Astrocyte (in vitro differentiated cells and primary cell): Measurements from ENCODE around the gene CD79A. TPM values are rescaled to one million over a fixed set of nuclear protein-coding genes. Genes with fewer than 3 reads are reported as not detected.

ENCODE experiments used
- DNase-seq: peaks from one replicate; pipeline ENCODE4 v3.0.0-alpha.2; 2010; ENCODE audit warnings: low read depth
- FAIRE-seq: peaks from 2 replicates; lab custom pipeline; 2011; peaks lifted over from hg19 to GRCh38; lab: Jason Lieb, UNC
- H2AFZ ChIP-seq: 2 replicates; pipeline ENCODE4 v1.6.0; 2012; ENCODE audit warnings: low read depth, low read length, inconsistent platforms
- H3K27ac ChIP-seq: 2 replicates; pipeline ENCODE4 v1.5.1; 2011; ENCODE audit warnings: low read depth, low read length, inconsistent platforms
- H3K27me3 ChIP-seq: 2 replicates; pipeline ENCODE4 v1.6.0; 2011; ENCODE audit warnings: low read length, inconsistent platforms; ENCODE audit not compliant: insufficient read depth
- H3K36me3 ChIP-seq: 2 replicates; pipeline ENCODE4 v1.5.1; 2011; ENCODE audit warnings: low read length, inconsistent platforms; ENCODE audit not compliant: insufficient read depth
- H3K4me1 ChIP-seq: 2 replicates; pipeline ENCODE4 v1.5.1; 2011; ENCODE audit warnings: low read length, inconsistent platforms; ENCODE audit not compliant: insufficient read depth
- H3K4me2 ChIP-seq: 2 replicates; pipeline ENCODE4 v1.6.0; 2012; ENCODE audit warnings: low read length, inconsistent platforms
- H3K4me3 ChIP-seq: 2 replicates; pipeline ENCODE4 v1.5.1; 2011; ENCODE audit warnings: low read depth, mild to moderate bottlenecking, low read length, inconsistent platforms; ENCODE audit not compliant: insufficient read depth
- H3K79me2 ChIP-seq: 2 replicates; pipeline ENCODE4 v1.6.0; 2012; ENCODE audit warnings: mild to moderate bottlenecking, low read length, inconsistent platforms; ENCODE audit not compliant: insufficient read depth
- H3K9ac ChIP-seq: 2 replicates; pipeline ENCODE4 v1.6.0; 2012; ENCODE audit warnings: mild to moderate bottlenecking, low read length, inconsistent platforms
- H3K9me3 ChIP-seq: 2 replicates; pipeline ENCODE4 v1.5.1; 2012; ENCODE audit warnings: low read depth, mild to moderate bottlenecking, low read length, inconsistent platforms; ENCODE audit not compliant: insufficient read depth
- H4K20me1 ChIP-seq: 2 replicates; pipeline ENCODE4 v1.6.0; 2012; ENCODE audit warnings: low read length, inconsistent platforms; ENCODE audit not compliant: insufficient read depth
- H3K27ac Mint-ChIP-seq: one replicate; pipeline ENCODE4 v1.8.0; 2021; ENCODE audit warnings: mild to moderate bottlenecking, mixed read lengths; ENCODE audit not compliant: unreplicated experiment
- H3K27me3 Mint-ChIP-seq: one replicate; pipeline ENCODE4 v1.8.0; 2021; ENCODE audit warnings: low read depth, mixed read lengths; ENCODE audit not compliant: unreplicated experiment
- H3K36me3 Mint-ChIP-seq: one replicate; pipeline ENCODE4 v1.8.0; 2021; ENCODE audit warnings: low read depth, mixed read lengths; ENCODE audit not compliant: unreplicated experiment
- H3K4me1 Mint-ChIP-seq: one replicate; pipeline ENCODE4 v1.8.0; 2021; ENCODE audit warnings: low read depth, mixed read lengths; ENCODE audit not compliant: unreplicated experiment
- H3K4me3 Mint-ChIP-seq: one replicate; pipeline ENCODE4 v1.8.0; 2021; ENCODE audit warnings: mild to moderate bottlenecking, moderate library complexity, mixed read lengths; ENCODE audit not compliant: unreplicated experiment
- H3K9me3 Mint-ChIP-seq: one replicate; pipeline ENCODE4 v1.8.0; 2021; ENCODE audit warnings: mild to moderate bottlenecking, mixed read lengths; ENCODE audit not compliant: unreplicated experiment
- CTCF ChIP-seq: IDR thresholded peaks from 2 replicates; pipeline ENCODE4 v1.5.1; 2011; ENCODE audit warnings: low read depth, mild to moderate bottlenecking, inconsistent platforms, low read length, moderate library complexity; ENCODE audit not compliant: insufficient read depth
- EZH2 ChIP-seq: IDR thresholded peaks from 2 replicates; pipeline ENCODE4 v1.6.1; 2012; ENCODE audit warnings: mild to moderate bottlenecking, low read length, inconsistent platforms; ENCODE audit not compliant: insufficient read depth
- total RNA-seq: library from RNA; stranded (reverse); gene quantifications from 2 replicates; pipeline ENCODE4 v1.2.1, GENCODE V29; 2021

CD79A gene
- total RNA-seq, 1 donor from 2014 or later, result 0.30 TPM

GRCh38 chr19:41924151-41925145 lies 47.4 kb downstream of the CD79A start:
- DNase-seq (no peak), FAIRE-seq (no peak)
- Histone ChIP-seq H3K79me2 (no peaks in the 10 kb centered on the region), H3K36me3 (no peaks in the 10 kb centered on the region), H3K4me2 (no peak overlapping the region), H3K9ac (no peak overlapping the region), H3K9me3 (peaks cover 16% of the 10 kb centered on the region), H2AFZ (no peak overlapping the region), H4K20me1 (peaks cover 24% of the 10 kb centered on the region), H3K27me3 (peaks cover 78% of the 10 kb centered on the region), H3K27ac (no peak overlapping the region), H3K4me3 (no peak overlapping the region), H3K4me1 (no peaks in the 10 kb centered on the region)
- H3K27ac Mint-ChIP-seq, result no peak overlapping the region
- no peaks in the 10 kb centered on the region for H3K36me3 Mint-ChIP-seq
- H3K4me3 Mint-ChIP-seq, result no peak overlapping the region
- H3K4me1 Mint-ChIP-seq, result no peaks in the 10 kb centered on the region
- TF ChIP-seq CTCF (no peak), EZH2 (peak; percentile 26)
- H3K9me3 Mint-ChIP-seq, result peaks cover 10% of the 10 kb centered on the region
- peaks cover 25% of the 10 kb centered on the region for H3K27me3 Mint-ChIP-seq

GRCh38 chr19:41925208-41926003 lies 48.3 kb downstream of the CD79A start:
- no peaks in the 10 kb centered on the region for H3K4me1 Mint-ChIP-seq
- FAIRE-seq (no peak), DNase-seq (no peak)
- H3K36me3 Mint-ChIP-seq, result no peaks in the 10 kb centered on the region
- Histone ChIP-seq H3K36me3 (no peaks in the 10 kb centered on the region), H2AFZ (no peak overlapping the region), H3K9me3 (peaks cover 10% of the 10 kb centered on the region), H3K27me3 (peaks cover 79% of the 10 kb centered on the region), H3K4me2 (no peak overlapping the region), H3K27ac (no peak overlapping the region), H4K20me1 (peaks cover 24% of the 10 kb centered on the region), H3K4me1 (no peaks in the 10 kb centered on the region), H3K9ac (no peak overlapping the region), H3K4me3 (no peak overlapping the region), H3K79me2 (no peaks in the 10 kb centered on the region)
- no peak overlapping the region for H3K4me3 Mint-ChIP-seq
- H3K27ac Mint-ChIP-seq, result no peak overlapping the region
- H3K27me3 Mint-ChIP-seq, result peaks cover 34% of the 10 kb centered on the region
- peaks cover 10% of the 10 kb centered on the region for H3K9me3 Mint-ChIP-seq
- no peak for TF ChIP-seq EZH2
- no peak for TF ChIP-seq CTCF
